ENCODE measurements around the gene HMGCS1. TPM values are rescaled to one million over a fixed set of nuclear protein-coding genes. Genes with fewer than 3 reads are reported as not detected.

Gene HMGCS1
- total and polyA plus RNA-seq, 4 donors = 91.9 to 360 (median 164) TPM

DNA sequence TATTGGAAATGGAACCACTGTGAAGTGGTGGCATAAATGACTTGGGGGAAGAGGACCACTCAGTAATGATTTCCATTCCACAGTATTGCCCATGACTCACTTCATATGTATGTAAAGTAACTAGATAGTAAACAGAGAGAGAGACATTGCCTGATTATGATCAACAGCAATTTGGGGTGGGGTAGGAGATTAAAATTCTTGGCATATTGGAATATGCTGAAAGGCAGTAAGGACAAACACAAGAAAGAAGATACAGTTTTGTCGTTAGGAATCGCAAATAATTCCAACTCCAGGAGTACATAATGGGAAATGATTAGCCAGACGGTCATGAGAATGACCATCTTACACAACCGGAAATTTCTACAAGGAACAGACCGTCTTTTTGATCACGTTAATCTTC lies 1.5 kb upstream of the HMGCS1 start:
- Histone ChIP-seq H3K27me3 (ENCODE audit: control insufficient read depth in 3 of 3, insufficient read depth in 3 of 3, low read length in 2 of 3) (no peaks in the 10 kb centered on the region), H3K4me3 (no peak overlapping the region), H3K4me1 (ENCODE audit: control insufficient read depth in 5 of 5, insufficient read depth in 5 of 5, low read length in 5 of 5) (peaks cover 3 to 19% (median 4%) of the 10 kb centered on the region in 5 donors), H3K9ac (ENCODE audit: insufficient read depth in 1 of 2, low read length in 2 of 2) (no peak overlapping the region), H3K36me3 (ENCODE audit: control insufficient read depth in 4 of 4, insufficient read depth in 4 of 4, low read length in 4 of 4) (no peaks in the 10 kb centered on the region), H3K9me3 (ENCODE audit: control insufficient read depth in 4 of 4, insufficient read depth in 3 of 4, low read length in 3 of 4) (no peaks in the 10 kb centered on the region), H3K27ac (ENCODE audit: low read depth in 1 of 2, low read length in 1 of 2) (no peak overlapping the region)
- no peak for DNase-seq
- TF ChIP-seq, protein P1, sequence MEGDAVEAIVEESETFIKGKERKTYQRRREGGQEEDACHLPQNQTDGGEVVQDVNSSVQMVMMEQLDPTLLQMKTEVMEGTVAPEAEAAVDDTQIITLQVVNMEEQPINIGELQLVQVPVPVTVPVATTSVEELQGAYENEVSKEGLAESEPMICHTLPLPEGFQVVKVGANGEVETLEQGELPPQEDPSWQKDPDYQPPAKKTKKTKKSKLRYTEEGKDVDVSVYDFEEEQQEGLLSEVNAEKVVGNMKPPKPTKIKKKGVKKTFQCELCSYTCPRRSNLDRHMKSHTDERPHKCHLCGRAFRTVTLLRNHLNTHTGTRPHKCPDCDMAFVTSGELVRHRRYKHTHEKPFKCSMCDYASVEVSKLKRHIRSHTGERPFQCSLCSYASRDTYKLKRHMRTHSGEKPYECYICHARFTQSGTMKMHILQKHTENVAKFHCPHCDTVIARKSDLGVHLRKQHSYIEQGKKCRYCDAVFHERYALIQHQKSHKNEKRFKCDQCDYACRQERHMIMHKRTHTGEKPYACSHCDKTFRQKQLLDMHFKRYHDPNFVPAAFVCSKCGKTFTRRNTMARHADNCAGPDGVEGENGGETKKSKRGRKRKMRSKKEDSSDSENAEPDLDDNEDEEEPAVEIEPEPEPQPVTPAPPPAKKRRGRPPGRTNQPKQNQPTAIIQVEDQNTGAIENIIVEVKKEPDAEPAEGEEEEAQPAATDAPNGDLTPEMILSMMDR (IDR thresholded peaks at IDR 0.05; ENCODE audit: control extremely low read depth, extremely low read depth) = no peak
- no peak for ATAC-seq (ENCODE audit: insufficient read depth, low FRiP score)
- 97 to 98% methylated on average over 6 of the region's 6 CpGs for WGBS, 2 donors

DNA sequence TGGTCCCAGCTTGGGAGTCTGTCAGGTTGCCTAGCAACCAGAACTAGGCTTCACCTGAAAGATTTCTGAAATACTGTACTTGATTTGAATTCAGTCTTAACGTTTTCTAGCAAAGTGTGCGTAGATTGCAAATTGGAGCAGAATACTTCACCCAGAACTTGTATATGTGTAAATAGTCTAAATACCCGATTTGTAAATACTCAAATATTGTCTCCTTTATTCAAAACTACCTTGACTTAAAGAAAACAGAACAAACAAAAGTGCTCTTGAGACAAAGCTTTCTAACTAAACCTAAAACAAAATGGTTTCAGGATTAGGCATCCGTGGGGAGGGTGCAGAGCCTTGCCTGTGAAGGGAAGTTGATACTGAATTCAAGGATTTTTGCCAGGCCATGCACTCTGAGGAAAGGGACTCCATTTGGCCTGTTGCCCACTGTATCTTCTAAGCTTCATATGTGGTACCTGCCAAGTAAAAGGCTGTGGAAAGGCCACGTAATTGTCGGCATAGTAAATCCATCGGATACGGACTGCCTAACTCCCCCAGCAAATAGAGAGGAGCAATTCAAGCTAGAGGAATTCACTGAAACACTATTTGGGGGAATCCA lies 744 bp upstream of the HMGCS1 start:
- H3K4me1 ChIP-seq (ENCODE audit: control insufficient read depth in 5 of 5, insufficient read depth in 5 of 5, low read length in 5 of 5) = peaks cover 3 to 27% (median 6%) of the 10 kb centered on the region in 5 donors
- H3K27me3 ChIP-seq (ENCODE audit: control insufficient read depth in 3 of 3, insufficient read depth in 3 of 3, low read length in 2 of 3) = no peaks in the 10 kb centered on the region
- WGBS, 2 donors = 51 to 62% methylated on average over 8 of the region's 8 CpGs
- DNase-seq = peak in 1 of 3 donors; percentile 15
- H3K4me3 ChIP-seq = no peak overlapping the region
- no peaks in the 10 kb centered on the region for H3K36me3 ChIP-seq (ENCODE audit: control insufficient read depth in 4 of 4, insufficient read depth in 4 of 4, low read length in 4 of 4)
- H3K9ac ChIP-seq (ENCODE audit: insufficient read depth in 1 of 2, low read length in 2 of 2) = peak overlapping the region in 1 of 2 donors; percentile 35
- H3K9me3 ChIP-seq (ENCODE audit: control insufficient read depth in 4 of 4, insufficient read depth in 3 of 4, low read length in 3 of 4) = no peaks in the 10 kb centered on the region
- TF ChIP-seq, protein P1 (IDR thresholded peaks at IDR 0.05; ENCODE audit: control extremely low read depth, extremely low read depth) = no peak
- ATAC-seq (ENCODE audit: insufficient read depth, low FRiP score) = no peak
- peak overlapping the region; percentile 46 to 68 for H3K27ac ChIP-seq (ENCODE audit: low read depth in 1 of 2, low read length in 1 of 2)

DNA sequence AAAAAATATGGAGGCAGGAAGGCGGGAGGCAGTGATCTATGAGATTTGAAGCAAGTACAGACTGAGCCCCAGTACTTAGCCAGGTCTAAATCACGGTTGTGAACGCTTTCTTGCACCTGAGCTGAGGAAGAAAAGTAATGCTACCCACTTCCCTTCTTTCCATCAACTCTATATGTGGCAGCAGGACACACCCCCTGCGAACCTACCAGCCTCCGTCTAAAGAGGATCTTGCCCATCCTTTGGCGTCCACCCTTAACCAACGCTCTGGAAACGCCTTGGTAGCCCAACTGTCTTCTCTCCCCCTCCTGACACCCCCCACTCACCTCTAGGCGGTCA lies 545 bp downstream of the HMGCS1 start:
- TF ChIP-seq, protein P1 (IDR thresholded peaks at IDR 0.05; ENCODE audit: control extremely low read depth, extremely low read depth) = no peak
- Histone ChIP-seq H3K4me1 (ENCODE audit: control insufficient read depth in 5 of 5, insufficient read depth in 5 of 5, low read length in 5 of 5) (peaks cover 3 to 27% (median 6%) of the 10 kb centered on the region in 5 donors), H3K27ac (ENCODE audit: low read depth in 1 of 2, low read length in 1 of 2) (peak overlapping the region; percentile 94 to 95), H3K9ac (ENCODE audit: insufficient read depth in 1 of 2, low read length in 2 of 2) (peak overlapping the region; percentile 75 to 96), H3K27me3 (ENCODE audit: control insufficient read depth in 3 of 3, insufficient read depth in 3 of 3, low read length in 2 of 3) (no peaks in the 10 kb centered on the region), H3K36me3 (ENCODE audit: control insufficient read depth in 4 of 4, insufficient read depth in 4 of 4, low read length in 4 of 4) (no peaks in the 10 kb centered on the region), H3K9me3 (ENCODE audit: control insufficient read depth in 4 of 4, insufficient read depth in 3 of 4, low read length in 3 of 4) (no peaks in the 10 kb centered on the region), H3K4me3 (peak overlapping the region; percentile 83)
- 1 to 3% methylated on average over 9 of the region's 9 CpGs for WGBS, 2 donors
- DNase-seq (no peak), ATAC-seq (ENCODE audit: insufficient read depth, low FRiP score) (peak; percentile 4)

Data from lung (tissue), 12 donors.